ENCODE measurements around the gene NLRC3. TPM values are rescaled to one million over a fixed set of nuclear protein-coding genes. Genes with fewer than 3 reads are reported as not detected.

The NLRC3 gene
- total RNA-seq, 1 experiment from 2014 or later: 0.15 TPM

DNA sequence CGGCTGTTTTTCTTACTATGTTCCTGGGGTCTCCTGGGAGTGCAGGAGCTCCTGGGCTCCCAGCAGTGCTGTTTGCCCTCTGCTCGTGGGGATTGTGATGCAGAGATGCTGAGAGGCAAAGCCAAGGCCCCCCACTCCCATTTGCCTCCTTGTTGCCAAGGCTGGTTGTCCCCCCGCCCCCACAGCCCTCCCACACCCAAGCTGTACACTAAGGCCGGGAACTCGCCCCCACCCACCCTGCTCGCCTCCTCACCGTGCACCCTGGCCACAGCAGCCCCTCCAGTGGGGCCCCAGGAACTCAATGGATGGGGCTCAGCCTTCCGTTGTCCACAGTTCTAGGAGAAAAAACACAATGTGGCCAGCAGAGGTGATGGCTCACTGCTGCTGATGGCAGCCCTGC is 10.2 kb downstream of the NLRC3 start:
- ChIA-PET POLR2A (no interaction called here), RAD21 (ENCODE audit: low non-redundant PET in 1 of 2, low total read pairs in 2 of 2, uncharacterized antibody in 2 of 2, unreplicated experiment in 2 of 2) (no interaction called here), CTCF (no interaction called here)
- H3K4me2 ChIP-seq (ENCODE audit: low read length): no peak overlapping the region
- no peak overlapping the region for H2AFZ ChIP-seq (ENCODE audit: low read depth, low read length, poor library complexity, severe bottlenecking)
- no peak for ATAC-seq
- TF ChIP-seq EZH2 (IDR thresholded peaks at IDR 0.05): no peak
- no peak for TF ChIP-seq SIN3A (IDR thresholded peaks at IDR 0.05; ENCODE audit: low read depth)
- no peak for TF ChIP-seq POLR2A (IDR thresholded peaks at IDR 0.05; ENCODE audit: borderline replicate concordance, extremely low read depth, insufficient read depth, insufficient read length)
- TF ChIP-seq SRF (IDR thresholded peaks at IDR 0.05; ENCODE audit: low read depth): no peak
- TF ChIP-seq TCF7L2 (IDR thresholded peaks at IDR 0.05; ENCODE audit: borderline replicate concordance, extremely low read depth, insufficient read depth, insufficient read length): no peak
- no peak for TF ChIP-seq ZFX (IDR thresholded peaks at IDR 0.05)
- TF ChIP-seq ZNF274 (IDR thresholded peaks at IDR 0.05; ENCODE audit: low read depth, low read length): no peak
- no peak for TF ChIP-seq ZBTB33 (IDR thresholded peaks at IDR 0.05; ENCODE audit: extremely low read depth, insufficient replicate concordance, low read length)
- no peak for TF ChIP-seq EGR1 (IDR thresholded peaks at IDR 0.05; ENCODE audit: low read depth)
- no peak for TF ChIP-seq ATF3 (IDR thresholded peaks at IDR 0.05)
- no peak for TF ChIP-seq REST (IDR thresholded peaks at IDR 0.05; ENCODE audit: low read depth)
- TF ChIP-seq POLR2AphosphoS5 (IDR thresholded peaks at IDR 0.05; ENCODE audit: low read depth, low read length): no peak
- TF ChIP-seq CTCF (IDR thresholded peaks at IDR 0.05 in 2 of 3, conservative IDR thresholded peaks at IDR 0.05 in 1 of 3; ENCODE audit: borderline replicate concordance in 1 of 3, insufficient read depth in 1 of 3, low read depth in 2 of 3, low read length in 2 of 3): no peak
- no peak for TF ChIP-seq SP1 (IDR thresholded peaks at IDR 0.05; ENCODE audit: low read depth)
- no peak for TF ChIP-seq JUND (IDR thresholded peaks at IDR 0.05)
- TF ChIP-seq FOSL1 (IDR thresholded peaks at IDR 0.05; ENCODE audit: low read depth): no peak
- TF ChIP-seq CEBPB (IDR thresholded peaks at IDR 0.05; ENCODE audit: low read depth): no peak
- TF ChIP-seq EZH2phosphoT487 (IDR thresholded peaks at IDR 0.05; ENCODE audit: borderline replicate concordance): no peak
- no peaks in the 10 kb centered on the region for H3K9me2 ChIP-seq (ENCODE audit: insufficient read depth)
- no peak overlapping the region for H3K27ac ChIP-seq (ENCODE audit: low read depth, low read length)
- no peaks in the 10 kb centered on the region for H3K36me3 ChIP-seq (ENCODE audit: control insufficient read depth in 1 of 2, insufficient read depth in 2 of 2, low read length in 2 of 2)
- intact Hi-C loops (cut with micrococcal nuclease): no loop called here
- H3K9me3 ChIP-seq (ENCODE audit: control insufficient read depth in 1 of 2, insufficient read depth in 1 of 2, low read depth in 1 of 2, low read length in 2 of 2): peaks cover 4 to 5% of the 10 kb centered on the region in 2 experiments; a peak in 2 of 4 replicates
- BruUV-seq (replicated peaks): no TSS peak
- H3K27me3 ChIP-seq (ENCODE audit: insufficient read depth, low read length): no peaks in the 10 kb centered on the region
- H3K79me2 ChIP-seq (ENCODE audit: insufficient read depth, low read length): no peaks in the 10 kb centered on the region
- peaks cover 0 to 6% of the 10 kb centered on the region in 2 experiments; a peak in 1 of 4 replicates for H3K4me1 ChIP-seq (ENCODE audit: control insufficient read depth in 1 of 2, insufficient read depth in 2 of 2, low read length in 2 of 2)
- no peak overlapping the region for H3K9ac ChIP-seq (ENCODE audit: low read length)
- H4K20me1 ChIP-seq (ENCODE audit: insufficient read depth): no peaks in the 10 kb centered on the region
- no peak for DNase-seq (ENCODE audit: low read depth, low spot score)
- H3K4me3 ChIP-seq (replicated peaks in 1 of 2; ENCODE audit: low read depth in 1 of 2, low read length in 2 of 2): no peak overlapping the region
